Epithelial cell of esophagus (primary cell): ENCODE results near the gene NREP.
"Not testable (repeated sequence)": the region's sequence is repeated elsewhere in the genome, so short reads cannot be mapped to it uniquely, and the experiment has no call there.

Source experiments
- DNase-seq: peaks from one replicate; pipeline ENCODE4 v3.0.0; 2010; ENCODE audit warnings: low read depth
- H3K4me3 ChIP-seq: 2 replicates; pipeline ENCODE4 v1.5.1; 2011; ENCODE audit warnings: mild to moderate bottlenecking, low read length, control low read depth
- CTCF ChIP-seq: IDR thresholded peaks from 2 replicates; pipeline ENCODE4 v1.5.1; 2011; ENCODE audit warnings: low read depth, mild to moderate bottlenecking, low read length, control low read depth, inconsistent platforms; ENCODE audit not compliant: insufficient read depth; ENCODE audit errors: missing control alignments

The NREP gene

GRCh38 chr5:111722140-111722539, 34.9 kb downstream of the NREP start:
- no peak overlapping the region for H3K4me3 ChIP-seq
- DNase-seq: no peak
- TF ChIP-seq CTCF: no peak

GRCh38 chr5:111720333-111720890, 36.6 kb downstream of the NREP start:
- no peak for TF ChIP-seq CTCF
- no peak overlapping the region for H3K4me3 ChIP-seq
- no peak for DNase-seq

GRCh38 chr5:111719773-111720172, 37.2 kb downstream of the NREP start:
- no peak overlapping the region for H3K4me3 ChIP-seq
- DNase-seq: no peak
- TF ChIP-seq CTCF: no peak

GRCh38 chr5:111716789-111717188, 40.2 kb downstream of the NREP start:
- not testable (repeated sequence) for H3K4me3 ChIP-seq, DNase-seq

GRCh38 chr5:111707630-111708164, 49.3 kb downstream of the NREP start:
- TF ChIP-seq CTCF: no peak
- peak; percentile 63 for DNase-seq
- H3K4me3 ChIP-seq: no peak overlapping the region

GRCh38 chr5:111706345-111706744, 50.6 kb downstream of the NREP start:
- H3K4me3 ChIP-seq: no peak overlapping the region
- no peak for DNase-seq
- no peak for TF ChIP-seq CTCF

GRCh38 chr5:111704452-111705085, 52.4 kb downstream of the NREP start:
- no peak for DNase-seq

More at GRCh38 chr5:111704452-111705085, 52.4 kb downstream of the NREP start:
- TF ChIP-seq CTCF: no peak
- no peak overlapping the region for H3K4me3 ChIP-seq
